ENCODE data around the gene UQCC5.

GRCh38 chr3:52561028-52561747, 24.8 kb downstream of the UQCC5 start:
- TF ChIP-seq CTCF (optimal IDR thresholded peaks at IDR 0.05 in 1 of 3, IDR thresholded peaks at IDR 0.05 in 1 of 3, conservative IDR thresholded peaks at IDR 0.05 in 1 of 3; ENCODE audit: extremely low read depth in 1 of 3, insufficient read depth in 2 of 3, low read length in 3 of 3) = no peak
- TF ChIP-seq EZH2 (IDR thresholded peaks at IDR 0.05; ENCODE audit: low read length) = no peak
